Astrocyte (in vitro differentiated cells and primary cell): ENCODE data around the gene FAM181B.

Source experiments
- EZH2 ChIP-seq: IDR thresholded peaks from 2 replicates; pipeline ENCODE4 v1.6.1; 2012; ENCODE audit warnings: mild to moderate bottlenecking, low read length, inconsistent platforms; ENCODE audit not compliant: insufficient read depth
- TF ChIP-seq, protein P1 (sequence below): IDR thresholded peaks from 2 replicates; pipeline ENCODE4 v1.5.1; 2011; ENCODE audit warnings: low read depth, mild to moderate bottlenecking, inconsistent platforms, low read length, moderate library complexity; ENCODE audit not compliant: insufficient read depth

- TF ChIP-seq, protein P1, sequence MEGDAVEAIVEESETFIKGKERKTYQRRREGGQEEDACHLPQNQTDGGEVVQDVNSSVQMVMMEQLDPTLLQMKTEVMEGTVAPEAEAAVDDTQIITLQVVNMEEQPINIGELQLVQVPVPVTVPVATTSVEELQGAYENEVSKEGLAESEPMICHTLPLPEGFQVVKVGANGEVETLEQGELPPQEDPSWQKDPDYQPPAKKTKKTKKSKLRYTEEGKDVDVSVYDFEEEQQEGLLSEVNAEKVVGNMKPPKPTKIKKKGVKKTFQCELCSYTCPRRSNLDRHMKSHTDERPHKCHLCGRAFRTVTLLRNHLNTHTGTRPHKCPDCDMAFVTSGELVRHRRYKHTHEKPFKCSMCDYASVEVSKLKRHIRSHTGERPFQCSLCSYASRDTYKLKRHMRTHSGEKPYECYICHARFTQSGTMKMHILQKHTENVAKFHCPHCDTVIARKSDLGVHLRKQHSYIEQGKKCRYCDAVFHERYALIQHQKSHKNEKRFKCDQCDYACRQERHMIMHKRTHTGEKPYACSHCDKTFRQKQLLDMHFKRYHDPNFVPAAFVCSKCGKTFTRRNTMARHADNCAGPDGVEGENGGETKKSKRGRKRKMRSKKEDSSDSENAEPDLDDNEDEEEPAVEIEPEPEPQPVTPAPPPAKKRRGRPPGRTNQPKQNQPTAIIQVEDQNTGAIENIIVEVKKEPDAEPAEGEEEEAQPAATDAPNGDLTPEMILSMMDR, result no peak
- TF ChIP-seq EZH2, result peak; percentile 54
Observed at GRCh38 chr11:82733444-82734119, at the start of gene FAM181B.
